GM06990 (cell line): ENCODE results near the gene ANKLE2.
"Not testable (repeated sequence)": the region's sequence is repeated elsewhere in the genome, so short reads cannot be mapped to it uniquely, and the experiment has no call there.

ENCODE experiments used
- DNase-seq: peaks from one replicate; pipeline ENCODE4 v3.0.0-alpha.2; 2011; ENCODE audit not compliant: insufficient read length; ENCODE audit errors: extremely low read depth
- H3K27me3 ChIP-seq: replicated peaks from 2 replicates; pipeline ENCODE4 v1.6.0; 2011; ENCODE audit warnings: low read length; ENCODE audit not compliant: control insufficient read depth, insufficient read depth
- H3K36me3 ChIP-seq: 2 replicates; pipeline ENCODE4 v1.5.1; 2011; ENCODE audit warnings: low read length; ENCODE audit not compliant: control insufficient read depth, insufficient read depth
- H3K4me3 ChIP-seq: replicated peaks from 2 replicates; pipeline ENCODE4 v1.5.1; 2011; ENCODE audit warnings: low read depth, mild to moderate bottlenecking, control low read depth, low read length
- CTCF ChIP-seq: IDR thresholded peaks from 2 replicates; pipeline ENCODE4 v1.5.1; 2011; ENCODE audit warnings: low read length, control low read depth, mild to moderate bottlenecking, inconsistent platforms; ENCODE audit not compliant: insufficient read depth, poor library complexity, severe bottlenecking

The ANKLE2 gene

DNA sequence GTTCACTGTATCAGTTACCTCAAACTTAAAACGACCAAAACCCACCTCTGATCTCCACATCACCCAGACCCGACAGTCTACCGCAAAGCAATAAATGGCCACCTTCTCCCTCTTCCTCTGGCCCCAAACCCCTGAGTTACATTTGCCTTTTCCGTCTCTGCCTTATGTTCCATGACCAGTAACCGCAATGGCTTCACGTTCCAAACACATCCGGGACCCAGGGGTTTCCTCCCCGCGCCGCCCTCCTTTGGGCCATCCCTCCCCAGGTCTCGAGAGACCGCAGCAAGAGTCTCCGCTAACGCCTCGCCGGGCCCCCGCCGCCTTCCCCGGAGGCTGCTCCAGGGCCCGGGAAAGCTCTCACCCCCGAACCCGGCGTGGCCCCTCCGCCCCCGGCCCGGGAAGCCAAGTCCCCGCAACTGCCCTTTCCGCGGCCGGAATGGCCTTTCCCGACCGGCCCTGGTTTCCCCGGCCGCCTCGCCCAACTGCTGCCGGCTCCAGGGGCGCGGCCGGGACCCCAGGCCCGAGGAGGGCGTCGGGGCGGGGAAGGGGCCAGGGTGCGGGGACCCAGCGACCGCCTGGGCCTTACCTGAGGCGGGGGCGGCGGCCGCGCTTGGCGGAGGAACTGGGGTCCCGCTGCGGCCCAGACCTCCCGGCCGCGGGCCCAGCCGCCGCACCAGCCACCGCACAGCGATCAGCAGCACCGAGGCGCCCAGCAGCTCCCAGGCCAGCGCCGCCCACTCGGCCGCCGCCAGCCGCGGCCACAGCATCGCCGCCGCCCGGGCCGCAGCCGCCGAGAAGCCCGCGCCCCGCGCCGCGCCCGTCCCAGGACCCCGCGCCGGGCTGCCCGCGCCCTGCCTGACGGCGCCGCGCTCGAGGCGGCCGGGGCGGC, at the start of gene ANKLE2:
Gene ANKLE2, minus strand, starts transcription at position 801 of the 889 bp plus-strand sequence. Its CDS starts 34 bp downstream, at position 767.
- DNase-seq = peak; percentile 69
- Histone ChIP-seq H3K27me3 (no peaks in the 10 kb centered on the region), H3K4me3 (peak within 1 kb of the TSS; percentile 94), H3K36me3 (peaks cover 5% of the 10 kb centered on the region)
- TF ChIP-seq CTCF = no peak

GRCh38 chr12:132809391-132809790, 47.8 kb upstream of the ANKLE2 start:
- peak; percentile 38 for TF ChIP-seq CTCF
- DNase-seq, H3K4me3 ChIP-seq, H3K27me3 ChIP-seq: not testable (repeated sequence)
- peaks cover 41% of the 10 kb centered on the region for H3K36me3 ChIP-seq

DNA sequence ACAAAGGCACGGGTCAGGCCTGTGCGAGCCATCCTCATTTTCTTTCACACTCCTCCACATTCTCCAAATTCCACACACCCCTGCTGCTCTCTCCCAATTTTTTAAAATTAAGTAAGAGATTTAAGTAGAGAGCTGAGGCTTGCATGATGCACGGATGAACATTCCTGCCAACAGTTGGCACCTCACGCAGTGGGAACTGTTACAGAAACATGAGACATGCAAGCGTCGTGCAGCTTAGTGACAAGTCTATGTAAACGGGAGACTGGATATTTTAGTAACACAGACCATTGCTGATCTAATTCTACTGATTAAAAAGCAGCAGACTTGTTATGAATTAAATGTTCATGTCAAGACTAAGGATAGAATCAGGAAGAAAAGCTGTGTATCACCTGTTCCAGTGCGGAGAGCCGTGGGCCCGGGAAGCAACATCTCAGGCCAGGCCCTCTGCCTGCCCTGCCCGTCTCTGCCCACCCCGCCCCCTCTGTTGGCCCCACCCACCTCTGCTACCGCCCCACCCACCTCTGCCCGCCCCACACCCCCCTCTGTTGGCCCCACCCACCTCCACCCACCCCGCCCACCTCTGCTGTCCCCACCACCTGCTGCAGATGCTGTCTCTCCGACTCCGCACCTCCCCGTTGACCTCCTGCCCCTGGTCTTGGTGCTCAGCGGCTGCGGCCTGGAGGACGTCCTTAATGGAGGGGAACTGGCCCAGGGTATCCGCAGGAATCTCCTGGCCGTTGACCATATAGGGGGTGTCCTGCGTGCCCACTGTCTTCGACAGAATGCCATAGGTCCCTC, 45.9 kb upstream of the ANKLE2 start:
- no peak overlapping the region for H3K4me3 ChIP-seq
- DNase-seq = no peak
- H3K36me3 ChIP-seq = peaks cover 41% of the 10 kb centered on the region
- H3K27me3 ChIP-seq = no peaks in the 10 kb centered on the region
- no peak for TF ChIP-seq CTCF

GRCh38 chr12:132806857-132807256, 45.2 kb upstream of the ANKLE2 start:
- no peak for DNase-seq
- H3K36me3 ChIP-seq = peaks cover 38% of the 10 kb centered on the region
- no peaks in the 10 kb centered on the region for H3K27me3 ChIP-seq
- H3K4me3 ChIP-seq = no peak overlapping the region
- TF ChIP-seq CTCF = no peak

GRCh38 chr12:132804426-132804861, 42.8 kb upstream of the ANKLE2 start:
- TF ChIP-seq CTCF = no peak

More at GRCh38 chr12:132804426-132804861, 42.8 kb upstream of the ANKLE2 start:
- H3K36me3 ChIP-seq = peaks cover 51% of the 10 kb centered on the region
- H3K27me3 ChIP-seq = no peaks in the 10 kb centered on the region
- DNase-seq = no peak
- H3K4me3 ChIP-seq = no peak overlapping the region
